HCT116 (cell line): ENCODE measurements around the gene MON1B. TPM values are rescaled to one million over a fixed set of nuclear protein-coding genes. Genes with fewer than 3 reads are reported as not detected.

ENCODE experiments used
- ATAC-seq: fragments of 200-7000 bp; cut with Tn5 transposase; 2 replicates; pipeline ENCODE4 v1.9.1; 2020; ENCODE audit warnings: mild to moderate bottlenecking, moderate library complexity
- BruUV-seq: library from RNA; stranded (reverse); fragments of 400-500 nt; replicated peaks from 2 replicates; lab custom pipeline; 2021; lab: Mats Ljungman, UMichigan
- CTCF ChIA-PET: fragments of 300-600 bp; sonication (Branson Sonifier 250); formaldehyde crosslinking; loops from one replicate; lab custom pipeline; 2021; ENCODE audit warnings: antibody characterized with exemption; lab: Charles Lee
- POLR2A ChIA-PET: fragments of 300-600, 350-600 bp; sonication (Branson Sonifier 250); formaldehyde crosslinking; loops from one replicate; lab custom pipeline; 2021; ENCODE audit warnings: antibody characterized with exemption; lab: Charles Lee
- RAD21 ChIA-PET, 2 experiments: fragments of 300-600 bp; sonication (Branson Sonifier 250); formaldehyde crosslinking; loops; one replicate each; lab custom pipeline; 2023; ENCODE audit warnings: low total read pairs in 2 of 2; ENCODE audit not compliant: uncharacterized antibody in 2 of 2, unreplicated experiment in 2 of 2, low non-redundant PET in 1 of 2; lab: Charles Lee
- DNase-seq: peaks from one replicate; pipeline ENCODE4 v3.0.0-alpha.2; 2010; ENCODE audit warnings: low read depth, low spot score
- H2AFZ ChIP-seq: fragments of 200-600 bp; shearing (Covaris generic), sonication (generic); 2 replicates; pipeline ENCODE4 v1.6.1; 2017; ENCODE audit warnings: low read depth, mixed run types, mixed read lengths, antibody characterized with exemption, low read length; ENCODE audit not compliant: poor library complexity, severe bottlenecking
- H3K27ac ChIP-seq: 2 replicates; pipeline ENCODE4 v1.5.1; 2012; ENCODE audit warnings: low read depth, low read length
- H3K27me3 ChIP-seq: fragments of 200-600 bp; sonication (generic); 2 replicates; pipeline ENCODE4 v1.6.1; 2016; ENCODE audit warnings: mixed run types, low read length, mixed read lengths; ENCODE audit not compliant: insufficient read depth
- H3K36me3 ChIP-seq, 2 experiments: fragments of 200-500 bp in 1 of 2; fragments of 200-600 bp in 1 of 2; sonication (Bioruptor generic) in 1 of 2; sonication (generic) in 1 of 2; 2 replicates each; pipeline versions ENCODE4 v1.5.1 to v1.6.1; 2014 to 2016; ENCODE audit warnings: low read length in 2 of 2, inconsistent platforms in 1 of 2, mixed read lengths in 1 of 2, mixed run types in 1 of 2; ENCODE audit not compliant: insufficient read depth in 2 of 2, control insufficient read depth in 1 of 2
- H3K4me1 ChIP-seq, 2 experiments: fragments of 200-600 bp in 1 of 2; sonication (generic) in 1 of 2; 2 replicates each; pipeline versions ENCODE4 v1.5.1 to v1.6.1; 2012 to 2017; ENCODE audit warnings: low read length in 2 of 2, inconsistent platforms in 1 of 2, mild to moderate bottlenecking in 1 of 2, mixed read lengths in 1 of 2, mixed run types in 1 of 2, moderate library complexity in 1 of 2; ENCODE audit not compliant: insufficient read depth in 2 of 2, control insufficient read depth in 1 of 2
- H3K4me2 ChIP-seq: fragments of 200-600 bp; sonication (generic); 2 replicates; pipeline ENCODE4 v1.6.1; 2017; ENCODE audit warnings: mixed run types, low read length, mixed read lengths
- H3K4me3 ChIP-seq, 2 experiments: fragments of 200-600 bp in 1 of 2; sonication (generic) in 1 of 2; replicated peaks in 1 of 2; 2 replicates each; pipeline ENCODE4 v1.5.1; 2011 to 2016; ENCODE audit warnings: low read length in 2 of 2, control low read depth in 1 of 2, low read depth in 1 of 2, mild to moderate bottlenecking in 1 of 2, mixed read lengths in 1 of 2, mixed run types in 1 of 2
- H3K79me2 ChIP-seq: fragments of 200-600 bp; sonication (generic); 2 replicates; pipeline ENCODE4 v1.6.1; 2017; ENCODE audit warnings: mild to moderate bottlenecking, mixed run types, low read length, moderate library complexity, mixed read lengths; ENCODE audit not compliant: insufficient read depth
- H3K9ac ChIP-seq: fragments of 200-600 bp; sonication (generic); 2 replicates; pipeline ENCODE4 v1.6.1; 2016; ENCODE audit warnings: low read length, mixed read lengths
- H3K9me2 ChIP-seq: fragments of 200-600 bp; sonication (generic), shearing (Covaris generic); 2 replicates; pipeline ENCODE4 v1.6.1; 2017; ENCODE audit warnings: mixed run types, mild to moderate bottlenecking, moderate library complexity; ENCODE audit not compliant: insufficient read depth
- H3K9me3 ChIP-seq, 2 experiments: fragments of 200-500 bp in 1 of 2; fragments of 200-600 bp in 1 of 2; sonication (Bioruptor generic) in 1 of 2; sonication (generic) in 1 of 2; 2 replicates each; pipeline ENCODE4 v1.6.1; 2014 to 2017; ENCODE audit warnings: low read length in 2 of 2, mixed read lengths in 2 of 2, inconsistent platforms in 1 of 2, low read depth in 1 of 2, mild to moderate bottlenecking in 1 of 2, mixed run types in 1 of 2, moderate library complexity in 1 of 2; ENCODE audit not compliant: control insufficient read depth in 1 of 2, insufficient read depth in 1 of 2
- H4K20me1 ChIP-seq: fragments of 200-600 bp; sonication (generic), shearing (Covaris generic); 2 replicates; pipeline ENCODE4 v1.6.1; 2017; ENCODE audit warnings: mixed run types, mild to moderate bottlenecking, moderate library complexity; ENCODE audit not compliant: insufficient read depth
- CBX3 ChIP-seq: IDR thresholded peaks from 2 replicates; pipeline ENCODE4 v1.6.1; 2012; ENCODE audit warnings: low read depth
- CEBPB ChIP-seq: IDR thresholded peaks from 2 replicates; pipeline ENCODE4 v1.6.1; 2012; ENCODE audit warnings: low read depth
- ELF1 ChIP-seq: IDR thresholded peaks from 2 replicates; pipeline ENCODE4 v1.6.1; 2012; ENCODE audit warnings: low read depth, borderline replicate concordance
- EZH2 ChIP-seq: fragments of 200-600 bp; sonication (generic); IDR thresholded peaks from 2 replicates; pipeline ENCODE4 v1.6.1; 2017; ENCODE audit warnings: antibody characterized with exemption, mixed run types
- EZH2phosphoT487 ChIP-seq: fragments of 200-600 bp; IDR thresholded peaks from 2 replicates; pipeline ENCODE4 v1.6.1; 2018; ENCODE audit warnings: antibody characterized with exemption, borderline replicate concordance
- FOSL1 ChIP-seq: IDR thresholded peaks from 2 replicates; pipeline ENCODE4 v1.6.1; 2012; ENCODE audit warnings: low read depth
- SIN3A ChIP-seq: IDR thresholded peaks from 2 replicates; pipeline ENCODE4 v1.6.1; 2012; ENCODE audit warnings: low read depth
- SP1 ChIP-seq: IDR thresholded peaks from 2 replicates; pipeline ENCODE4 v1.6.1; 2012; ENCODE audit warnings: low read depth
- SRF ChIP-seq: IDR thresholded peaks from 2 replicates; pipeline ENCODE4 v1.6.1; 2012; ENCODE audit warnings: low read depth
- TCF7L2 ChIP-seq: IDR thresholded peaks from 2 replicates; pipeline ENCODE4 v1.7.0; 2011; ENCODE audit warnings: borderline replicate concordance, inconsistent platforms; ENCODE audit not compliant: insufficient read depth, insufficient read length; ENCODE audit errors: extremely low read depth
- ZFX ChIP-seq: fragments of 450-650 bp; IDR thresholded peaks from 2 replicates; pipeline ENCODE4 v1.6.1; 2017
- intact Hi-C: fragments of 100-400 bp; cut with micrococcal nuclease; formaldehyde crosslinking; loops from 2 replicates; pipeline ENCODE4 v1.10.0; 2022
- total RNA-seq: library from RNA; stranded (reverse); gene quantifications from one replicate; pipeline ENCODE4 v1.2.1, GENCODE V29; 2021; ENCODE audit not compliant: unreplicated experiment
- TF ChIP-seq, protein P1 (sequence below): IDR thresholded peaks from 2 replicates; pipeline ENCODE4 v1.6.1; 2012

MON1B gene
- total RNA-seq, 1 experiment from 2014 or later: 34.7 TPM

DNA sequence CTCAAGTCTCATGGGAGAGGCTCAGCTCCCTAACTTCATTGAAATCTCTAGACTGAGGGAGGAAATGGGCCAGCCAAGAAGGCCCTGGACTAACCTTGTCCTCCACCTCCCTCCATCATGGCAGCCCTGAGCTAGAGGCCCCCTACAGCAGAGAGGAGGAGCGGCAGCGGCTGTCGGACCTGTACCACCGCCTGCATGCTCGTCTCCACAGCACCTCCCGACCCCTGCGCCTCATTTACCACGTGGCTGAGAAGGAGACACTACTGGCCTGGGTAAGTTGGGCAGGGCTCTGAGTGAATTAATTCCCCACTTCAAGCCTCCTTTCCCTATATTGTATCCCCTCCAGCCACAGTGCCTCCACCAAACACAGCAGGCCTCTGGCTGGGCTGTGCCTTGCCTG lies 4.4 kb downstream of the MON1B start:
- Histone ChIP-seq H3K9ac (no peak overlapping the region), H3K9me2 (0 out of 2 replicates have a peak, but pooled peaks cover 4% of the 10 kb centered on the region), H3K4me3 (no peak overlapping the region), H3K4me2 (no peak overlapping the region), H2AFZ (no peak overlapping the region), H3K9me3 (no peaks in the 10 kb centered on the region), H3K27me3 (no peaks in the 10 kb centered on the region), H3K79me2 (peaks cover 25% of the 10 kb centered on the region), H4K20me1 (no peaks in the 10 kb centered on the region), H3K36me3 (peaks cover 14 to 18% of the 10 kb centered on the region in 2 experiments; a peak in 3 of 4 replicates), H3K27ac (no peak overlapping the region), H3K4me1 (peaks cover 4 to 9% of the 10 kb centered on the region in 2 experiments; a peak in 3 of 4 replicates)
- RAD21 ChIA-PET: no interaction called here
- TF ChIP-seq CBX3 (no peak), SRF (no peak), EZH2phosphoT487 (no peak), CEBPB (no peak), ELF1 (no peak), SP1 (no peak), FOSL1 (no peak), SIN3A (no peak), EZH2 (no peak), TCF7L2 (no peak), ZFX (no peak)
- TF ChIP-seq, protein P1, sequence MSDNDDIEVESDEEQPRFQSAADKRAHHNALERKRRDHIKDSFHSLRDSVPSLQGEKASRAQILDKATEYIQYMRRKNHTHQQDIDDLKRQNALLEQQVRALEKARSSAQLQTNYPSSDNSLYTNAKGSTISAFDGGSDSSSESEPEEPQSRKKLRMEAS: no peak
- no TSS peak for BruUV-seq
- DNase-seq: no peak
- ATAC-seq: no peak
- intact Hi-C loops: no loop called here
- CTCF ChIA-PET: no interaction called here
- POLR2A ChIA-PET: no interaction called here

DNA sequence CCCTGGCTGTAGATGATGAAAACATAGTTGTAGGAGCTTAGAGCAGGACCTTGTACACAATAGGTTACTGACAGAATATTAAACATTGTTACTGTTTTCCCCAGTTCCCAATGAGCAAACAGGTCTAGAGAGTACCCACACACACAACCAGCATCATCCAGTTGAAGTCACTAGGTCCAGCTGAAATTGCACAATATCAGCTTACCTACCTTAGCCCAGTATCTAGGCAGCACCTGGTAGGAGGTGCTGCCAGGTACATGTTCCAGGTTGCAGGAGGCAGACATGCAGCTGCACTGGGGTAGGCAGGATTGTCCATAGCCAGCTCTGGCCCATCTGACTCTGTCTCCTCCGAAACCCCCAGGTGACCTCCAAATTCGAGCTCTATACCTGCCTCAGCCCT lies 6.8 kb downstream of the MON1B start:
- Histone ChIP-seq H3K9me2 (no peaks in the 10 kb centered on the region), H3K4me2 (no peak overlapping the region), H2AFZ (no peak overlapping the region), H3K9ac (no peak overlapping the region), H3K36me3 (peaks cover 14 to 18% of the 10 kb centered on the region in 2 experiments; a peak in 3 of 4 replicates), H3K4me3 (no peak overlapping the region), H3K4me1 (no peaks in the 10 kb centered on the region), H3K9me3 (no peaks in the 10 kb centered on the region), H3K27ac (no peak overlapping the region), H4K20me1 (no peaks in the 10 kb centered on the region), H3K79me2 (peaks cover 10% of the 10 kb centered on the region), H3K27me3 (no peaks in the 10 kb centered on the region)
- no TSS peak for BruUV-seq
- CTCF ChIA-PET: no interaction called here
- no peak for TF ChIP-seq TCF7L2
- intact Hi-C loops: no loop called here
- ATAC-seq (no peak), DNase-seq (no peak)
- POLR2A ChIA-PET: no interaction called here
- RAD21 ChIA-PET: no interaction called here
